B cell (primary cell): ENCODE measurements around the gene MYLK3. TPM values are rescaled to one million over a fixed set of nuclear protein-coding genes. Genes with fewer than 3 reads are reported as not detected.

Source experiments
- ATAC-seq: fragments of 200-7000 bp; cut with Tn5 transposase; one replicate; pipeline ENCODE4 v1.10.0; 2021; ENCODE audit warnings: low read depth, mild to moderate bottlenecking, moderate number of reproducible peaks, moderate library complexity
- CTCF ChIA-PET: fragments of 350-600 bp; sonication (Branson Sonifier 250); formaldehyde crosslinking; loops from one replicate; lab custom pipeline; 2021; ENCODE audit warnings: antibody characterized with exemption, inconsistent platforms; lab: Charles Lee
- POLR2A ChIA-PET: fragments of 350-600 bp; sonication (Branson Sonifier 250); formaldehyde crosslinking; loops from one replicate; lab custom pipeline; 2021; ENCODE audit warnings: antibody characterized with exemption; lab: Charles Lee
- DNase-seq: peaks from one replicate; pipeline ENCODE4 v3.0.0; 2013
- H2AFZ ChIP-seq: 2 replicates; pipeline ENCODE4 v1.6.1; 2012; ENCODE audit warnings: mild to moderate bottlenecking, low read depth, low read length; ENCODE audit not compliant: insufficient read depth, poor library complexity, severe bottlenecking
- H3K27ac ChIP-seq, 2 donors: 1 replicate in 1 of 2; 2 replicates in 1 of 2; pipeline ENCODE4 v1.5.1; 2012 to 2013; ENCODE audit warnings: low read length in 2 of 2, mild to moderate bottlenecking in 2 of 2, moderate library complexity in 1 of 2
- H3K27me3 ChIP-seq, 4 experiments: fragments of 200-600 bp in 1 of 4; sonication (generic) in 1 of 4; replicated peaks in 1 of 4; 1 replicate in 2 of 4; 2 replicates in 2 of 4; pipeline versions ENCODE4 v1.6.1 to v1.7.0; 2013 to 2016; ENCODE audit warnings: low read length in 3 of 4, mild to moderate bottlenecking in 2 of 4, mixed read lengths in 1 of 4, moderate library complexity in 1 of 4; ENCODE audit not compliant: insufficient read depth in 4 of 4, control insufficient read depth in 3 of 4; ENCODE audit errors: control extremely low read depth in 1 of 4
- H3K36me3 ChIP-seq, 2 experiments: replicated peaks in 1 of 2; 1 replicate in 1 of 2; 2 replicates in 1 of 2; pipeline versions ENCODE4 v1.6.1 to v1.7.1; 2013; ENCODE audit warnings: low read length in 1 of 2; ENCODE audit not compliant: insufficient read depth in 2 of 2, control insufficient read depth in 1 of 2; ENCODE audit errors: control extremely low read depth in 1 of 2, extremely low read depth in 1 of 2
- H3K4me1 ChIP-seq, 2 donors: fragments of 200-600 bp in 1 of 2; sonication (generic) in 1 of 2; 1 replicate in 1 of 2; 2 replicates in 1 of 2; pipeline versions ENCODE4 v1.5.1 to v1.6.1; 2013 to 2017; ENCODE audit warnings: low read length in 2 of 2; ENCODE audit not compliant: control insufficient read depth in 2 of 2, insufficient read depth in 2 of 2
- H3K4me2 ChIP-seq: replicated peaks from 2 replicates; pipeline ENCODE3; 2012; ENCODE audit warnings: mild to moderate bottlenecking, low read depth, low read length; ENCODE audit not compliant: poor library complexity, severe bottlenecking
- H3K4me3 ChIP-seq, 5 experiments: fragments of 200-600 bp in 1 of 5; sonication (generic) in 1 of 5; 1 replicate in 3 of 5; 2 replicates in 2 of 5; pipeline versions ENCODE4 v1.5.1 to v1.7.0; 2011 to 2016; ENCODE audit warnings: low read length in 4 of 5, mild to moderate bottlenecking in 4 of 5, low read depth in 2 of 5, control low read depth in 1 of 5, moderate library complexity in 1 of 5; ENCODE audit not compliant: insufficient read depth in 1 of 5; ENCODE audit errors: control extremely low read depth in 1 of 5, extremely low read depth in 1 of 5
- H3K79me2 ChIP-seq: fragments of 200-600 bp; sonication (generic); one replicate; pipeline ENCODE4 v1.6.0; 2016; ENCODE audit warnings: low read length; ENCODE audit not compliant: control insufficient read depth, insufficient read depth
- H3K9ac ChIP-seq: fragments of 200-600 bp; sonication (generic); 2 replicates; pipeline ENCODE4 v1.6.1; 2017; ENCODE audit warnings: mild to moderate bottlenecking, low read length, moderate library complexity
- H3K9me3 ChIP-seq, 3 donors: one replicate each; pipeline versions ENCODE4 v1.6.1 to v1.7.1; 2013; ENCODE audit warnings: low read length in 2 of 3; ENCODE audit not compliant: control insufficient read depth in 2 of 3, insufficient read depth in 1 of 3; ENCODE audit errors: control extremely low read depth in 1 of 3
- H4K20me1 ChIP-seq: 2 replicates; pipeline ENCODE4 v1.6.0; 2012; ENCODE audit warnings: mild to moderate bottlenecking, low read length; ENCODE audit not compliant: insufficient read depth, control insufficient read depth, poor library complexity, severe bottlenecking
- H3K27ac Mint-ChIP-seq: one replicate; pipeline ENCODE4 v1.8.0; 2021; ENCODE audit warnings: mixed read lengths
- H3K27me3 Mint-ChIP-seq: one replicate; pipeline ENCODE4 v1.8.0; 2021; ENCODE audit warnings: mixed read lengths
- H3K4me1 Mint-ChIP-seq: one replicate; pipeline ENCODE4 v1.8.0; 2021; ENCODE audit warnings: mixed read lengths
- H3K4me3 Mint-ChIP-seq: one replicate; pipeline ENCODE4 v1.8.0; 2021; ENCODE audit warnings: mixed read lengths
- H3K9me3 Mint-ChIP-seq: one replicate; pipeline ENCODE4 v1.8.0; 2022; ENCODE audit warnings: mixed read lengths; ENCODE audit not compliant: insufficient read depth
- EZH2 ChIP-seq: IDR thresholded peaks from 2 replicates; pipeline ENCODE4 v1.6.1; 2012; ENCODE audit warnings: borderline replicate concordance, low read depth, mild to moderate bottlenecking, moderate library complexity, low read length; ENCODE audit not compliant: insufficient read depth, poor library complexity, severe bottlenecking
- WGBS: methylation state at CpG from one replicate; pipeline ENCODE4 v1.1.5; 2013; ENCODE audit warnings: missing lambda C conversion rate; ENCODE audit not compliant: insufficient coverage; 5-methylcytosine and 5-hydroxymethylcytosine counted together
- intact Hi-C: fragments of 100-400 bp; cut with micrococcal nuclease; formaldehyde crosslinking; loops from one replicate; pipeline ENCODE4 v1.10.0; 2022
- polyA plus RNA-seq: library from polyadenylated mRNA; depleted of rRNA; stranded (reverse); fragments of >200 nt; gene quantifications from 2 replicates; pipeline ENCODE4 v1.2.3, GENCODE V29; 2012
- total RNA-seq, 2 donors: library from RNA; stranded (reverse); fragments of 120-200 nt in 1 of 2; gene quantifications; 1 replicate in 1 of 2; 2 replicates in 1 of 2; pipeline versions ENCODE4 v1.2.3 to v1.2.4, GENCODE V29; 2013 to 2022
- TF ChIP-seq, protein P1 (sequence below): fragments of 200-600 bp; IDR thresholded peaks from one replicate; pipeline ENCODE4 v1.8.0; 2022; ENCODE audit warnings: antibody characterized with exemption, mild to moderate bottlenecking

Gene MYLK3
- total and polyA plus RNA-seq, 2 donors (not counting 1 experiment from before 2014, with no cell fraction given): 0.01 to 0.10 TPM

DNA sequence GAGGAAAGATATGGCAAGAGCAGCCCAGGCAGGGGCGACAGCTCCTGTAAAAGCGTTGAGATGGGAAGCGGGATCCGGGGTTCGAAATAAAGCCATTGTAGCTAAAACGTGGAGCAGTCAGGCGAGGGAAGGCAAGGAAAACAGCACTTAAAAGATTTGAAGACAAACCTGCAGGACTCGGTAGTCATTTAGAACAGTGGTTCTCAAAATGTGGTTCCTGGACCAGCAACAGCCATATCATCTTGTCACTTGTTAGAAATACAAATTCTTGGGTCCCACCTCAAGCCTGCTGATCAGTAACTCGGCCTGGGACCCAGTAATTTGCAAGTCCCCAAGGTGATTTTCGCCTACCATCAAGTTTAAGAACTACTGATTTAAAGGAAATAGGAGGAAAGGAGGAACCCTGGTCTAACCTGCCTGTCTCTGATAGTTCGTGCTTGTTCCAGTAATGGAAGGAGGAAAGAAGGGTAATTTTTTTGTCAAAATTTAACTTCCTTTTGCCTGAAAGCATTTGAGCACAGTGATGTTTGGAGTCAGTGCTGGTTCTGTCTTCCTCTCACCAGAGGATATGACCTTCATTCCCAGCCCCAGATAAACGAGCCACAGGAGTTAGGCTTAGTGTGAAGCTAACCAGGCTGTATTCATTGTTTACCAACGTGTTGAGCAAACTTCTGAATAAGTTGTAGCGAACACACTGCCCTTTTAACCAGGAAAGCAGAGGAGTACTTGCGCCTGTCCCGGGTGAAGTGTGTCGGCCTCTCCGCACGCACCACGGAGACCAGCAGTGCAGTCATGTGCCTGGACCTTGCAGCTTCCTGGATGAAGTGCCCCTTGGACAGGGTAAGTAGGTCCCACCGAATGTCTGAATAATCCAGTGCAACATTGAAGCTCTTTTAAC lies 57.6 kb downstream of the MYLK3 start:
- CTCF ChIA-PET: interaction anchor here (0.5 to 2.2 kb wide), 14 partner anchors 15 to 313 kb away, joined by 3 to 12 read pairs (median 4); partner anchors contain the start of gene C16orf87
- H3K4me1 Mint-ChIP-seq: peaks cover 26% of the 10 kb centered on the region
- H2AFZ ChIP-seq: peak overlapping the region; percentile 92
- 33% methylated on average over 16 of the region's 21 CpGs for WGBS
- peaks cover 48 to 50% of the 10 kb centered on the region in 2 donors for H3K4me1 ChIP-seq
- no peaks in the 10 kb centered on the region for H3K9me3 Mint-ChIP-seq
- H3K4me3 Mint-ChIP-seq: no peak overlapping the region
- ATAC-seq (no peak), DNase-seq (peak; percentile 15)
- POLR2A ChIA-PET: interaction anchor here (1.3 kb wide), 1 partner anchor 99 kb away, joined by 3 read pairs; no protein-coding TSS in a partner anchor
- no peaks in the 10 kb centered on the region for H3K27me3 Mint-ChIP-seq
- intact Hi-C loops: loop anchor here (2.0 kb wide), 1 partner anchor 52 kb away; no protein-coding TSS in a partner anchor
- H3K27ac ChIP-seq: peak overlapping the region; percentile 94 to 95
- H3K4me2 ChIP-seq: peak overlapping the region; percentile 95
- H4K20me1 ChIP-seq: peaks cover 16% of the 10 kb centered on the region
- peak overlapping the region; percentile 97 for H3K9ac ChIP-seq
- TF ChIP-seq, protein P1, sequence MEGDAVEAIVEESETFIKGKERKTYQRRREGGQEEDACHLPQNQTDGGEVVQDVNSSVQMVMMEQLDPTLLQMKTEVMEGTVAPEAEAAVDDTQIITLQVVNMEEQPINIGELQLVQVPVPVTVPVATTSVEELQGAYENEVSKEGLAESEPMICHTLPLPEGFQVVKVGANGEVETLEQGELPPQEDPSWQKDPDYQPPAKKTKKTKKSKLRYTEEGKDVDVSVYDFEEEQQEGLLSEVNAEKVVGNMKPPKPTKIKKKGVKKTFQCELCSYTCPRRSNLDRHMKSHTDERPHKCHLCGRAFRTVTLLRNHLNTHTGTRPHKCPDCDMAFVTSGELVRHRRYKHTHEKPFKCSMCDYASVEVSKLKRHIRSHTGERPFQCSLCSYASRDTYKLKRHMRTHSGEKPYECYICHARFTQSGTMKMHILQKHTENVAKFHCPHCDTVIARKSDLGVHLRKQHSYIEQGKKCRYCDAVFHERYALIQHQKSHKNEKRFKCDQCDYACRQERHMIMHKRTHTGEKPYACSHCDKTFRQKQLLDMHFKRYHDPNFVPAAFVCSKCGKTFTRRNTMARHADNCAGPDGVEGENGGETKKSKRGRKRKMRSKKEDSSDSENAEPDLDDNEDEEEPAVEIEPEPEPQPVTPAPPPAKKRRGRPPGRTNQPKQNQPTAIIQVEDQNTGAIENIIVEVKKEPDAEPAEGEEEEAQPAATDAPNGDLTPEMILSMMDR: peak; percentile 12
- TF ChIP-seq EZH2: no peak
- H3K36me3 ChIP-seq: no peaks in the 10 kb centered on the region
- H3K4me3 ChIP-seq: peak overlapping the region; percentile 97 to 98 (median 98)
- no peaks in the 10 kb centered on the region for H3K27me3 ChIP-seq
- H3K9me3 ChIP-seq: no peaks in the 10 kb centered on the region
- H3K79me2 ChIP-seq: peaks cover 39% of the 10 kb centered on the region
- H3K27ac Mint-ChIP-seq: no peak overlapping the region
